ENCODE data around the gene SLC26A3.

The SLC26A3 gene

GRCh38 chr7:107721286-107721685 lies 81.7 kb downstream of the SLC26A3 start:
- Histone ChIP-seq H3K9ac (ENCODE audit: low read depth, low read length) (no peak overlapping the region), H3K36me3 (ENCODE audit: insufficient read depth, low read length) (no peaks in the 10 kb centered on the region), H3K4me3 (ENCODE audit: low read depth in 1 of 2, low read length in 2 of 2) (no peak overlapping the region), H4K20me1 (ENCODE audit: insufficient read depth, low read length) (no peaks in the 10 kb centered on the region), H3K4me2 (ENCODE audit: insufficient read depth, low read length) (no peak overlapping the region), H3K9me3 (ENCODE audit: insufficient read depth, low read length, severe bottlenecking) (no peaks in the 10 kb centered on the region), H3K4me1 (ENCODE audit: insufficient read depth, low read length) (no peaks in the 10 kb centered on the region), H2AFZ (ENCODE audit: low read depth, low read length) (no peak overlapping the region), H3K27ac (ENCODE audit: low read length) (no peak overlapping the region), H3K79me2 (ENCODE audit: insufficient read depth, low read length) (no peaks in the 10 kb centered on the region), H3K27me3 (ENCODE audit: insufficient read depth, low read length, poor library complexity) (peaks cover 9% of the 10 kb centered on the region)
- DNase-seq (no peak), ATAC-seq (ENCODE audit: insufficient read depth, low read depth) (no peak)
- no peak for TF ChIP-seq EZH2 (IDR thresholded peaks at IDR 0.05; ENCODE audit: borderline replicate concordance, low read depth, low read length, severe bottlenecking)
- TF ChIP-seq, protein P1, sequence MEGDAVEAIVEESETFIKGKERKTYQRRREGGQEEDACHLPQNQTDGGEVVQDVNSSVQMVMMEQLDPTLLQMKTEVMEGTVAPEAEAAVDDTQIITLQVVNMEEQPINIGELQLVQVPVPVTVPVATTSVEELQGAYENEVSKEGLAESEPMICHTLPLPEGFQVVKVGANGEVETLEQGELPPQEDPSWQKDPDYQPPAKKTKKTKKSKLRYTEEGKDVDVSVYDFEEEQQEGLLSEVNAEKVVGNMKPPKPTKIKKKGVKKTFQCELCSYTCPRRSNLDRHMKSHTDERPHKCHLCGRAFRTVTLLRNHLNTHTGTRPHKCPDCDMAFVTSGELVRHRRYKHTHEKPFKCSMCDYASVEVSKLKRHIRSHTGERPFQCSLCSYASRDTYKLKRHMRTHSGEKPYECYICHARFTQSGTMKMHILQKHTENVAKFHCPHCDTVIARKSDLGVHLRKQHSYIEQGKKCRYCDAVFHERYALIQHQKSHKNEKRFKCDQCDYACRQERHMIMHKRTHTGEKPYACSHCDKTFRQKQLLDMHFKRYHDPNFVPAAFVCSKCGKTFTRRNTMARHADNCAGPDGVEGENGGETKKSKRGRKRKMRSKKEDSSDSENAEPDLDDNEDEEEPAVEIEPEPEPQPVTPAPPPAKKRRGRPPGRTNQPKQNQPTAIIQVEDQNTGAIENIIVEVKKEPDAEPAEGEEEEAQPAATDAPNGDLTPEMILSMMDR (IDR thresholded peaks at IDR 0.05; ENCODE audit: borderline replicate concordance, extremely low read depth, low read length, poor library complexity, severe bottlenecking), result no peak

GRCh38 chr7:107718456-107719193 lies 84.4 kb downstream of the SLC26A3 start:
- H3K27ac ChIP-seq (ENCODE audit: low read length), result no peak overlapping the region
- TF ChIP-seq EZH2 (IDR thresholded peaks at IDR 0.05; ENCODE audit: borderline replicate concordance, low read depth, low read length, severe bottlenecking), result no peak
- TF ChIP-seq, protein P1 (IDR thresholded peaks at IDR 0.05; ENCODE audit: borderline replicate concordance, extremely low read depth, low read length, poor library complexity, severe bottlenecking), result no peak
- H2AFZ ChIP-seq (ENCODE audit: low read depth, low read length), result no peak overlapping the region
- H4K20me1 ChIP-seq (ENCODE audit: insufficient read depth, low read length), result no peaks in the 10 kb centered on the region
- H3K27me3 ChIP-seq (ENCODE audit: insufficient read depth, low read length, poor library complexity), result peaks cover 9% of the 10 kb centered on the region
- no peaks in the 10 kb centered on the region for H3K36me3 ChIP-seq (ENCODE audit: insufficient read depth, low read length)
- DNase-seq (no peak), ATAC-seq (ENCODE audit: insufficient read depth, low read depth) (no peak)
- H3K4me3 ChIP-seq (ENCODE audit: low read depth in 1 of 2, low read length in 2 of 2), result no peak overlapping the region
- no peaks in the 10 kb centered on the region for H3K9me3 ChIP-seq (ENCODE audit: insufficient read depth, low read length, severe bottlenecking)
- H3K4me1 ChIP-seq (ENCODE audit: insufficient read depth, low read length), result no peaks in the 10 kb centered on the region
- no peak overlapping the region for H3K4me2 ChIP-seq (ENCODE audit: insufficient read depth, low read length)
- no peak overlapping the region for H3K9ac ChIP-seq (ENCODE audit: low read depth, low read length)
- H3K79me2 ChIP-seq (ENCODE audit: insufficient read depth, low read length), result no peaks in the 10 kb centered on the region

DNA sequence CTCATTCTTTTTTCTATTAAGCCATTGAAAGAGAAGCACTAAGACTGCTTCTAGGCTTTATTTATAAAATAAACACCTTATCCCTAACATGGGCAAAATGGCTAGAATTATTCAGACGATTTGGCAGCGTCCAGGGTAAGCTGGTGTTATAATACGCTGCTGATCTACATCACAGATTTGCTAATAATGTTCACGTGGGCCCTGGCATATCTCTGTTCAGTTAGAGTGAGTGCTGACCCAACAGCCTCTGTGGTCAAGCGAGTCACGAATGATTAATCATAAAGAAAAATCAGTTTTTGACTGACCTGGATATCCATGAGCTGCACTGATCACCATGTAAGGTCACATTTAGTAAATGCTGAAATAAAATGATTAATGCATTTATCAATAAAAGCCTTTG lies 87.5 kb downstream of the SLC26A3 start:
- H3K27me3 ChIP-seq (ENCODE audit: insufficient read depth, low read length, poor library complexity), result no peaks in the 10 kb centered on the region
- H2AFZ ChIP-seq (ENCODE audit: low read depth, low read length), result no peak overlapping the region
- ATAC-seq (ENCODE audit: insufficient read depth, low read depth), result no peak
- no peak overlapping the region for H3K4me3 ChIP-seq (ENCODE audit: low read depth in 1 of 2, low read length in 2 of 2)
- H3K9me3 ChIP-seq (ENCODE audit: insufficient read depth, low read length, severe bottlenecking), result no peaks in the 10 kb centered on the region
- H3K9ac ChIP-seq (ENCODE audit: low read depth, low read length), result no peak overlapping the region
- H3K4me2 ChIP-seq (ENCODE audit: insufficient read depth, low read length), result no peak overlapping the region
- no peaks in the 10 kb centered on the region for H3K79me2 ChIP-seq (ENCODE audit: insufficient read depth, low read length)
- no peak overlapping the region for H3K27ac ChIP-seq (ENCODE audit: low read length)
- DNase-seq, result no peak
- H3K36me3 ChIP-seq (ENCODE audit: insufficient read depth, low read length), result no peaks in the 10 kb centered on the region
- no peak for TF ChIP-seq EZH2 (IDR thresholded peaks at IDR 0.05; ENCODE audit: borderline replicate concordance, low read depth, low read length, severe bottlenecking)
- TF ChIP-seq, protein P1 (IDR thresholded peaks at IDR 0.05; ENCODE audit: borderline replicate concordance, extremely low read depth, low read length, poor library complexity, severe bottlenecking), result no peak
- no peaks in the 10 kb centered on the region for H3K4me1 ChIP-seq (ENCODE audit: insufficient read depth, low read length)
- no peaks in the 10 kb centered on the region for H4K20me1 ChIP-seq (ENCODE audit: insufficient read depth, low read length)

Data from DND-41 (cell line).